GM18507 (cell line): ENCODE measurements around the gene SCN8A.

Experiments
- DNase-seq: peaks from one replicate; pipeline ENCODE4 v3.0.0; 2011; ENCODE audit warnings: low read depth; ENCODE audit not compliant: insufficient read length; ENCODE audit errors: extremely low spot score
- FAIRE-seq: peaks from 2 replicates; lab custom pipeline; 2011; peaks lifted over from hg19 to GRCh38; lab: Jason Lieb, UNC

SCN8A gene

GRCh38 chr12:51662728-51663154 lies 71.7 kb downstream of the SCN8A start:
- DNase-seq (no peak), FAIRE-seq (no peak)

DNA sequence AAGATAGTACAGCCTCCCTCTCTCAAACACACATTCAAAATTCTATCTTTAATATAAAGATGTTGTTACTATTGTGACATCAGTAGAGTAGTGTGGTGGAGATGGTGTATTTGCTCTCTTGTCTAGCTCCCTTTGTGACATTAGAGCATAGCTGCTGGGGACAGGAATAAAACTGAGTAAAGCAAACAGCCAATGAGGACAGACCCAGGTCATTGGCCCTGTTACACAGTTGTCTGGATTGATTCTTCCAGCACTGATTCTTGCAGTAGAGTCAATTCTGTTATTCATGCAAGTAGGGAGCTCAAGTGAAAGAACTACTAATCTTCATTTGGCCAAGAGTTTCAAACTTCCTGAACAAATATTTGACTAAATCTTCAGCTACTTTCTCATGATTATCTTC lies 72.4 kb downstream of the SCN8A start:
- DNase-seq (no peak), FAIRE-seq (no peak)

DNA sequence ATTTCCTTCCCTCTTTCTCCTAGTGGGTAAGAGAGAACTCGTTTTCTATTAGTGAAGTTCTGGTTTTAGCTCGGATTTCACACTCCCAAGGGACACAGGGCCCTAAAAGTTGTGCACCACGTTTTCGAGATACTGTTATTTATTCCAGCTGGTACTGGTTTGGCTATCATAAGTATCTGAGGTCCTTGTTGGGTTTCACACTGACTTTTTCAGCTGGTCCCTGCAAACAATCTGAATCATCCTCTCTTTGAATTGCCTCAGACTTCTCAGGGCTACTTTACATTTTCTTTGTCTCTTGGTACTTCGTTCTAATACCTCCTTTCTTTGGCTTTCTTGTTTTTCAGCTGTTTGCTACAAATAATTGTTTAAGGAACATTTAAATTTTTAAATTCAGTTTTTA lies 75.7 kb downstream of the SCN8A start:
- DNase-seq (no peak), FAIRE-seq (no peak)

- FAIRE-seq = no peak
- no peak for DNase-seq
Observed at GRCh38 chr12:51667269-51667668, 76.2 kb downstream of the SCN8A start.

GRCh38 chr12:51669271-51669670 lies 78.2 kb downstream of the SCN8A start:
- no peak for FAIRE-seq
- no peak for DNase-seq

DNA sequence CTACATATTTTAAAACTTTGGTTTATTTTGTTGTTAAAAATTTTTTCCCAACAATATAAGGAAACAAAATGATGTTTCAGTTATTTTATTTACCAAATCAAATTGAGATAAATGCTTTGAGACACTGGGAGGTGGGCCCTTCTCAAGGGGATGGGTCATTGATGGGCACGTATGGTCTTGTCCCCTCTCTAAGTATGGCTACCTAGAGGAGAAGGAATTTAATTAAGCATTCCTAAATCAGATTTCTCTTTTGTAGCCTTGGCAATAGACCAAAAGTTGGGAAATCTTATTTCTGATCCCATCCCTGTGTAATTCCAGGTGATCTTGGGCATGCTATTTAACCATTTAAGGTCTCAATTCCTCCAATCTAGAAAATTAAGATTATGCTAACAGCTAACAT lies 79.0 kb downstream of the SCN8A start:
- no peak for DNase-seq
- no peak for FAIRE-seq

DNA sequence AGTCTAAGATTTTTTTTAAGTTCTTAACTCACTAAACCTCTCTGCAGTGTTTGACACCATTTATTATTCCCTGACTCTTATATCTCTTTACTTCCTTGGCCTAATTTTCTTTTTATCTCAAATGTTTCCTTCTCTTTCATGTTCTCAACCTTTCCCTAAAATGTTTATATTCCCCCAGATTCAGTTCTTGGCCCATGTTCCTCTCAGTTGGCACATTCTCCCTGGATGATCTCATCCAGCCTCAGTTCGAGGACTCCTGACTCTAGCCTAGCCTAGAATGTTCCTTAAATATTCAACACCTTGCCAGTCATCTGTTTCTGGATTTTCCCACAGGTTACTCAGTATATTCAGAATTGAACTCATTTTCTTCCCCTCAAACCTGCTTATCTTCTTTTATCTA lies 81.3 kb downstream of the SCN8A start:
- FAIRE-seq (no peak), DNase-seq (no peak)

- FAIRE-seq (no peak), DNase-seq (no peak)
Observed at GRCh38 chr12:51675071-51675803, 84.2 kb downstream of the SCN8A start.

DNA sequence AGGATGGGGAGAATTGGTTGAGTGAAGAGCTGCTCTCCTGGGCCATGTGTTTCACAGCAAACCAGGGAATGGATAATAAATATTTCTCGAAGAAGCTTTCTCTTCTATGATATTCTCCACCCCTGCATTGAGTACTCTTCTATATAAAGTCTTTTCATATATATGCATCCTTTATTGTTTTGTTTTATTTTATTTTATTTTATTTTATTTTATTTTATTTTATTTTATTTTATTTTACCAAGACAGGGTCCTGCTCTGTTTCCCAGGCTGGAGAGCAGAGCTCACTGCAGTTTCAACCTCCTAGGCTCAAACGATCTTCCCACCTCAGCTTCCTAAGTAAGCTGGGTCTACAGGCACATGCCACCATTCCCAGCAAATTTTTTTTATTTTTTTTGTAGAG lies 85.8 kb downstream of the SCN8A start:
- no peak for FAIRE-seq
- no peak for DNase-seq

DNA sequence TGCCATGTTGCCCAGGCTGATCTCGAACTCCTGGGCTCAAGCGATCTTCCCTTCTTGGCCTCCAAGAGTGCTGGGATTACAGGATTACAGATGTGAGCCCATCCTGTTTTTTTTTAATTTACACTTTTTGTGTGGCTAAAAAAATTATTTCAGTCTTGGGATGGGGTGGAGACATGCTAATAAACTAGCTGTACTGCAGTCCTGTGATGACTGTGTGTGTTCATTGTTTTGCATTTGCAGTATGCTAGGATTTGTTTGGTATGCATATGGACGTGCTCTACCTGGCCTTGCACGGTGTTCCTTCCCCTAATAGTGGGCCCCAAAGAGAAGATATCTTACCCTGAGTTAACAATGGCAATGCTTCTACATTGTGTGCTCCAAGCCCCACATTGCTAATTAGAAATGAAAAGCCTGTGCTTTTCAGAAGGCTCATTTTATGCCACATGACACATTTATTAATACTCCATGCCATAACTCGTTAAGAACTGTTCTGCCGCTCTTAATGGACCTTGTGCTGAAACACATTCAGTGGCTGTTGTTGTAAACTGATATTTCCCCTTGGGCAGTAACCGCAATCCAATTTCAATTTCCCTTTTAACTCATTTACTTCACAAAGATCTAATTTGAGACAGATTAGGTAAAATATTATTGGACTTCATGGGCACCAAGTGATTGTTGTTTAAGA lies 86.4 kb downstream of the SCN8A start:
- FAIRE-seq (no peak), DNase-seq (no peak)

DNA sequence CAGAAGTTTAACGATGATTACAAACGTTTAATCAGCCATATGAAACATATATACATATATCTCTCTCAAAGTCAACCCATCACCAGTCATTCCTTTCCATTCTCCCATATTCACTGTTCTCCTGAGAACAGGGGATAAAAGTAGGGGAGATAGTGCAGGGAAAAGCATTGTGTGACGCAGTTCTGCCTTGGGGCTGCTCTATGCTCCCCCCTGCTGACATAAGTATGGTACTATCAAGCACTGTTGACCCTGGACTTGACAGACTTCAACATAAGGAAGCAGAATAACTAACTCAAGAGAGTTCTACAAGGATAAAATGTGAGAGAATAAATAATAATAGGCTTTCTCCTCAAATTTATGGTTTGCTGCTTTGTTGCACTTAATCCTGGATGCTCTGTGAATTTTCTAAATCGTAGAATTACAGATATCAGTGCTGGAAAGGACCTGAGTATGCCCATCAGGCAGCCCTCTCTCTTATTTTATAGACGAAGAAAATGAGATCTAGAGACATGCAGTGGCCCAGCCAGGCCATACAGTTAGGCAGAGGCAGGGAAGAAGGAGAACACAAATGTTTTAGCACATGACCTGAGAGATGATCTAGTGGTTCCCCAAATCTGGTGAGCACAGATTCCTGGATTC lies 87.2 kb downstream of the SCN8A start:
- DNase-seq (peak; percentile 29), FAIRE-seq (peak; percentile 58)

DNA sequence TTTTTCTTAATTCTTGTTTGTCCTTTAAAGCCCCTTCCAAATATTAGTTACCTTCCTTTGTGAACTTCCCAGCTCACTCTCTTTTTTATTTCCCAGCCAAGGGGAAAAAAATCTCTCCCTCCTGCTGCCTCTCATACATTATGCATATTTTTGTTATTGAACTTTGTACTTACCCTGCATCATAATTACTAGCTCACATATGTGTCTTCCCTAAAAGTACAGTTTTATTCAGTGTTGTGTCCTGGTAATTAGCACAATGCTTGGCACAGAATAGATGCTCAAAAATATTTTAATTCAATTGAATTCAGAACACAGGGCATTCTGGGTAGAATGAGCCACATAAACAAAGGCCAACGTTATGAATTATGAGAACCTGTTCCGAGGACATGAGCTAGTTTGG lies 91.9 kb downstream of the SCN8A start:
- FAIRE-seq (no peak), DNase-seq (no peak)

DNA sequence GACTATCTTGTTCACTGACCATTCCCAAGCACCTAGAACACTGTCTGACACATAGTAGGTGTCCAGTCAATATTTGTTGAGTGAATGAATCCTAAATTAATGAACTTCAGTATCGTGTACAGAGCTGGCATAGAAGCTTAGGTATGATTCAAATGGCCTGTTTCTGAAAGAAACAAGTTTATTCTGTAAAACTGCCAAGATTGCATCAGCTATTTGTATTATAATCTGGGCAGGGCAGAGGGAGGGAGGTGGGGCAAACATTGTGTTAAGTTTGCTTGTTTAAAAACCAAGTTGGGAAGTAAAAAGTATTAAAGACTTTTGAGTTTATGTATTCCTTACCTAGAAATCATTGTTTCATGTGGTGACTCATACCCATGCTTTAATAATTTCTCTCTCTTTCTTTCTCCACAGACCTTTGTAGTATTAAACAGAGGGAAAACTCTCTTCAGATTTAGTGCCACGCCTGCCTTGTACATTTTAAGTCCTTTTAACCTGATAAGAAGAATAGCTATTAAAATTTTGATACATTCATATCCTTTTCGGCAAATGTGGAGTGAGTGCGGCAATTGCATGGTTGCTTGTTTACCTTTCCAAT lies 92.8 kb downstream of the SCN8A start:
- no peak for FAIRE-seq
- no peak for DNase-seq

DNA sequence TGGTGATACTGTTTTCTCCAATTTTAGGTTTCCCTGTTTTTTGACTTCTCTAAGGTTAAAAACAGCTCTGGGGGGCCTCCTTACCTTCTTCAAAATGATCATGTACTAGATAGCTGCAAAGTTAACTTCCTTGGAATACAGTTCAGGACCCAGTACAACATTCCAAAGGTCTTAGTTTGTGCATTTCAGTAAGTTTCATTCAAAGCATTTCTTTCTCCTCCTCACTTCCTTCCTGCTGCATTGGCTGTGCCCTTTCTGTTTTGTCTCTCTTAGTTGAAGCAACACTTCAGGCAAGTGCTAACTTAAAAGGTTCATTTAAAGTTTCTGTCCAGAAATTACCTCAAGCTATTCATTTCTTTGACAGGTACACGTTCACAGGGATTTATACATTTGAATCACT lies 95.7 kb downstream of the SCN8A start:
- FAIRE-seq = no peak
- DNase-seq = no peak

GRCh38 chr12:51687177-51687576 lies 96.1 kb downstream of the SCN8A start:
- DNase-seq = no peak
- no peak for FAIRE-seq

DNA sequence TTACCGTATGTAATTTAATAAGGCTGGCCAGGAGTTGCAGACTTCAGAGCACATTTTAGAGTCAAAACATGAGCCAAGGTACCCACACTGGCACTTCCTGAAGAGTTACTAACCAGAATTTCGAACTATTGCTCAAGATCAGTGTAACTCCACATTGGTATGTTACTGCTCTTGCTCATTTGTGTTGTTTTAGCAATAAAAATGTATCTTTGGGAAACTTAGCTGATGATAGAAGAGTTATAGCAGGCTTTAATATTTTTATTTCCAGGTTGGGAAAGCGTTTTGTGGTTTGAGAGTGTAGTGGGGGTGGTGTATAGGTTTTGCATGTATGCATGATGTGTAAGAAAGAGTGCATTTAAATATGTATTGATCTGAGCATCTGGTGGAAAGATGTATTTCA lies 96.6 kb downstream of the SCN8A start:
- no peak for DNase-seq

GRCh38 chr12:51689983-51690382 lies 99.0 kb downstream of the SCN8A start:
- FAIRE-seq (no peak), DNase-seq (no peak)

More for the DNA sequence above, 96.6 kb downstream of the SCN8A start:
- FAIRE-seq = no peak

DNA sequence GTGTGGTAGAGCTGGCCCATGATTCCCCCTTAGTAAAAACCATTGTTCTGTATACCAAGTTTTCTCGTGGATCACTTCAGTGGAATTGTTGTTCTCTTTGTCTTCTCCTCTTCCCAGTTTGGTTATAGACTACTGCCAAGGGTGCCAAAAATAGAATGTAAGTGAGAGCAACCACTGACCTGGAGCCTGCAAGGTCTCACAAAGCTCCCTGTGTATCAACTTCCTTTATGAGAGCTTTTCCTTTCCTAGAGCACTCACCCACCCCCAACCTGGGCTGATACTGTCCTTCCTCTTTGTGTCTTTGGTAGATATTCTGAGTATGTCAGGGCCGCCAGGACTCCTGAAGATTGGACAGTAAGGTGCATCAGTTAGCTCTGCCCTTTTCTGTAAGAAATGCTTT lies 101.0 kb downstream of the SCN8A start:
- FAIRE-seq = no peak
- no peak for DNase-seq

DNA sequence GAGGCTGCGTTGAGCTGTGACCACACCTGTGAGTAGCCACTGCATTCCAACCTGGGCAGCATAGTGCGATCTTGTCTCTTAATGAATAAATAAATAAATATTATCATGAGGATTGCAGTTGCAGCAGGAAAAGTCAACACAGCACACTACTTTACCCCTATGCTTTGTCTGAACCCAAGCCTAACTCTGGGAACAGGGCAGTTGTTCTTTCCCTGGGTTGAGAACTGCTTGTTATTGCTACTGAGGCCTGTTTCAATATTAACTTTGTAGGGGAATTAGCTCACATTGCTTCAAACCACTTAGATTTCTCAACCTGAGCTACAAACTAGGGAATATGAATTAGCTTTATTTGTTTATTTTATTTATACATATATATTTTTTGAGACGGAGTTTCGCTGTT lies 102.5 kb downstream of the SCN8A start:
- DNase-seq (no peak), FAIRE-seq (no peak)

- FAIRE-seq (no peak), DNase-seq (no peak)
Observed at GRCh38 chr12:51694146-51694545, 103.1 kb downstream of the SCN8A start.
